ENCODE measurements around the gene PHF5A.

Gene PHF5A

DNA sequence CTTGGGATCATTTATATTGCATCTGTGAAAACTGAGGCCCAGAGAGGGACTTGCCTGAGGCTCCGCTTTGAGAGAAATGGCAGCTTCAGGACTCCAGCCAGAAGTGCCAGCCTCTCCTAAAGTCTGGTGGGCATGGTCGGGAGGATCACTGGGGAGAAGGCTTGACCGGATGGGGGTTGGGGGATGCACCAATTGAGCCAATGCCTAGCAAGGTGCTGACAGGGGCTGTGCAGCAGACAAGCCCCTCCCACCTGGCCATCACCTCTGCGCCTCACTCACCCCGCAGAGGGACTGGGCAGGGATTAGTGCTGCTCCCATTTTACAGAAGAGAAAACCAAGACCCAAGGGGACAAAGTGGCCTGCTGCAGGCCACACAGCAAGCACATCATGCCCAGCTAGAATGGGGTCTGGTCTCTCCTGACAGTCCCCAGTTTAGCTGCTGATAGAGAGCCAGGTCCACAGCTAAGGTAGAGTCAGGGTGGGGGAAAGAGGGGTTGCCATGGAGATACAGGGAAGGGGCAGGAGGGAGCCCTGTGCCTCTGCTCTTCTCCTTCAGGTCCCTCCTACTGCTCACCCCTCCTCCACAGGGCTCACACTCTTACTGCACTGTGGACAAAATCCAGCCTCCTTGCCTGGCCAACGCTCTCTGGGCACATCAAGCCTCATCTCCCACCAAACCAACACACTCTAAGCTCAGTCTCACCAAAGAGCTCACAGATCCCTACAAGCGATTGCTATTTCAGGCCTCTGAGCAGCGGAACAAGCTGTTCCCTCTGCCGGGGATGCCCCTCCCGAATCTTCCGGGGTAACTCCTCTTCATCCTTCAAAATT, 57.3 kb downstream of the PHF5A start:
- DNase-seq = no peak

DNA sequence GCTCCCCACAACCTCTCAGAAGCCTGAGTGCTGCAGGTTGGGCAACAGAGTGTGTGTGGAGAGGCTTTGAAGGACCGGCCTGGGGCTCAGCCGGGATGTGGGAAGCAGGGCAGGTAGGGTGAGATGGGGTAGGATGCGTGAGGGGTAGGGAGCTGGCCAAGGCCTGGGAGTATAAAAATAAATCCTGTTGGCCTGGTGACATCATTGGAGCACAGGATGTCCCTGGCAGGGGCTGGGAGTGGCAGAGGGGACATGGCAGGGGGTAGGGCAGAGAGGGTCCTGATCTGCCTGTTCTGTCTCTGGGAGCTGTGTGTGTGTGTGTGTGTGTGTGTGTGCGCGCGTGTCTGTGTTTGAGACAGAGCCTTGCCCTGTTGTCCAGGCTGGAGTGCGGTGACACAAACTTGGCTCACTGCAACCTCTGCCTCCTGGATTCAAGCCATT, 58.2 kb downstream of the PHF5A start:
- no peak for DNase-seq
